Activated CD4-positive, alpha-beta T cell treated with anti-CD3 and anti-CD28 coated beads for 4 hours (primary cell): Measurements from ENCODE around the gene BTBD16.

Source experiments
- DNase-seq, 2 donors: peaks; one replicate each; pipeline ENCODE4 v3.0.0-alpha.2; 2020

The BTBD16 gene

GRCh38 chr10:122323941-122324675 is 53.0 kb downstream of the BTBD16 start:
- DNase-seq: no peak

- DNase-seq: no peak
Observed at GRCh38 chr10:122325235-122325634, 54.1 kb downstream of the BTBD16 start.

GRCh38 chr10:122326385-122326784 is 55.3 kb downstream of the BTBD16 start:
- no peak for DNase-seq

GRCh38 chr10:122326806-122327205 is 55.7 kb downstream of the BTBD16 start:
- no peak for DNase-seq

- DNase-seq: no peak
Observed at GRCh38 chr10:122327237-122328206, 56.4 kb downstream of the BTBD16 start.

- DNase-seq: no peak
Observed at GRCh38 chr10:122328676-122329075, 57.6 kb downstream of the BTBD16 start.

GRCh38 chr10:122329416-122329815 is 58.3 kb downstream of the BTBD16 start:
- DNase-seq: no peak

- no peak for DNase-seq
Observed at GRCh38 chr10:122331100-122331499, 60.0 kb downstream of the BTBD16 start.

- no peak for DNase-seq
Observed at GRCh38 chr10:122331615-122332446, 60.7 kb downstream of the BTBD16 start.

GRCh38 chr10:122333037-122333436 is 61.9 kb downstream of the BTBD16 start:
- DNase-seq: no peak

- no peak for DNase-seq
Observed at GRCh38 chr10:122336332-122336731, 65.2 kb downstream of the BTBD16 start.

GRCh38 chr10:122336961-122337360 is 65.9 kb downstream of the BTBD16 start:
- no peak for DNase-seq

GRCh38 chr10:122338609-122339441 is 67.7 kb downstream of the BTBD16 start:
- DNase-seq: no peak

- no peak for DNase-seq
Observed at GRCh38 chr10:122341141-122341810, 70.2 kb downstream of the BTBD16 start.

- peak; percentile 48 to 73 for DNase-seq
Observed at GRCh38 chr10:122342293-122343134, 71.4 kb downstream of the BTBD16 start.

- DNase-seq: no peak
Observed at GRCh38 chr10:122343135-122343800, 72.2 kb downstream of the BTBD16 start.

- DNase-seq: no peak
Observed at GRCh38 chr10:122343936-122344335, 72.8 kb downstream of the BTBD16 start.

- DNase-seq: no peak
Observed at GRCh38 chr10:122344741-122345258, 73.7 kb downstream of the BTBD16 start.

GRCh38 chr10:122346326-122346950 is 75.3 kb downstream of the BTBD16 start:
- DNase-seq: no peak
